Stomach (tissue), 4 donors: ENCODE data around the gene SFPQ.

Experiments
- EP300 ChIP-seq: sonication (generic); formaldehyde crosslinking; IDR thresholded peaks from one replicate; pipeline ENCODE4 v1.6.1; 2017; ENCODE audit warnings: antibody characterized with exemption
- POLR2A ChIP-seq, 4 donors: fragments of 450-650 bp; IDR thresholded peaks; one replicate each; pipeline ENCODE4 v1.6.1; 2016; ENCODE audit warnings: antibody characterized with exemption in 4 of 4, control low read depth in 2 of 4, mild to moderate bottlenecking in 1 of 4, moderate library complexity in 1 of 4
- POLR2AphosphoS5 ChIP-seq, 3 donors: sonication (generic); formaldehyde crosslinking; IDR thresholded peaks; one replicate each; pipeline ENCODE4 v1.6.1; 2016; ENCODE audit warnings: antibody characterized with exemption in 3 of 3
- TF ChIP-seq, protein P1 (sequence below), 7 experiments: fragments of 450-650 bp in 4 of 7; fragments of 200-600 bp in 3 of 7; sonication (generic) in 3 of 7; IDR thresholded peaks; one replicate each; pipeline ENCODE4 v1.5.1; 2016 to 2019; ENCODE audit warnings: antibody characterized with exemption in 7 of 7, control low read depth in 2 of 7, mild to moderate bottlenecking in 1 of 7

DNA sequence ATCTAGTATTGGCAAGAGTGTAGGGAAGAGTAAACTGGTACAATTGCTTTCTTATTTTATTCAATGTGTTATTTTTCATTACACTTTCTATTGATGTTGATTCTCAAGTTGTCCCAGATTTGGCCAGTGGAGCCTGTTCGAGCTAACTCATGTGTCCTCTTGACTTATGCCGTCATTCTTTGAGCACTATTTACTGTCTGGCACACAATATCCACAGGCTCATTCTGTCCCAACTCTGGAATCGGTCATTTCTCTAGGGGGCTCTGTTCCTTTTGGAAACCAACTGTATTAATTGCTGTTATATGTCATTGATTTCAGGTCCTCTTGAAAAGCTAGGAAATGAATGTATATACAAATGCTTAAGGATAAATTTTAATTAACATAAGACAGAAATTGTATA lies 22.4 kb upstream of the SFPQ start:
- TF ChIP-seq, protein P1, sequence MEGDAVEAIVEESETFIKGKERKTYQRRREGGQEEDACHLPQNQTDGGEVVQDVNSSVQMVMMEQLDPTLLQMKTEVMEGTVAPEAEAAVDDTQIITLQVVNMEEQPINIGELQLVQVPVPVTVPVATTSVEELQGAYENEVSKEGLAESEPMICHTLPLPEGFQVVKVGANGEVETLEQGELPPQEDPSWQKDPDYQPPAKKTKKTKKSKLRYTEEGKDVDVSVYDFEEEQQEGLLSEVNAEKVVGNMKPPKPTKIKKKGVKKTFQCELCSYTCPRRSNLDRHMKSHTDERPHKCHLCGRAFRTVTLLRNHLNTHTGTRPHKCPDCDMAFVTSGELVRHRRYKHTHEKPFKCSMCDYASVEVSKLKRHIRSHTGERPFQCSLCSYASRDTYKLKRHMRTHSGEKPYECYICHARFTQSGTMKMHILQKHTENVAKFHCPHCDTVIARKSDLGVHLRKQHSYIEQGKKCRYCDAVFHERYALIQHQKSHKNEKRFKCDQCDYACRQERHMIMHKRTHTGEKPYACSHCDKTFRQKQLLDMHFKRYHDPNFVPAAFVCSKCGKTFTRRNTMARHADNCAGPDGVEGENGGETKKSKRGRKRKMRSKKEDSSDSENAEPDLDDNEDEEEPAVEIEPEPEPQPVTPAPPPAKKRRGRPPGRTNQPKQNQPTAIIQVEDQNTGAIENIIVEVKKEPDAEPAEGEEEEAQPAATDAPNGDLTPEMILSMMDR (IDR thresholded peaks at IDR 0.05): no peak
- TF ChIP-seq POLR2AphosphoS5 (IDR thresholded peaks at IDR 0.05) (no peak), POLR2A (IDR thresholded peaks at IDR 0.05) (no peak), EP300 (no peak)
